Neural cell (in vitro differentiated cells): Measurements from ENCODE around the gene STK24. TPM values are rescaled to one million over a fixed set of nuclear protein-coding genes. Genes with fewer than 3 reads are reported as not detected.

Experiments
- H2AFZ ChIP-seq: fragments of 200-600, 300-800 bp; sonication (generic), shearing (Covaris generic); 2 replicates; pipeline ENCODE4 v1.6.0; 2014; ENCODE audit warnings: low read depth, mild to moderate bottlenecking, antibody characterized with exemption, low read length, moderate library complexity
- H3F3A ChIP-seq: fragments of 200-600 bp; shearing (Covaris generic); 2 replicates; pipeline ENCODE4 v1.6.1; 2016; ENCODE audit warnings: mild to moderate bottlenecking, moderate library complexity, mixed read lengths, antibody characterized with exemption, low read length; ENCODE audit not compliant: insufficient read depth, poor library complexity, severe bottlenecking
- H3K27ac ChIP-seq: fragments of 200-600, 300-800 bp; sonication (generic), shearing (Covaris generic); 2 replicates; pipeline ENCODE4 v1.5.1; 2014; ENCODE audit warnings: mild to moderate bottlenecking, low read length, moderate library complexity
- H3K27me3 ChIP-seq: fragments of 300-800, 200-600 bp; sonication (generic), shearing (Covaris generic); 2 replicates; pipeline ENCODE4 v1.6.0; 2014; ENCODE audit warnings: mild to moderate bottlenecking, low read depth, low read length, moderate library complexity; ENCODE audit not compliant: insufficient read depth
- H3K36me3 ChIP-seq: fragments of 300-800, 200-600 bp; sonication (generic), shearing (Covaris generic); 2 replicates; pipeline ENCODE4 v1.5.1; 2014; ENCODE audit warnings: mild to moderate bottlenecking, antibody characterized with exemption, low read length, moderate library complexity; ENCODE audit not compliant: insufficient read depth
- H3K4me2 ChIP-seq: fragments of 300-800, 200-600 bp; sonication (generic), shearing (Covaris generic); 2 replicates; pipeline ENCODE4 v1.6.0; 2014; ENCODE audit warnings: mild to moderate bottlenecking, low read length
- H3K4me3 ChIP-seq: fragments of 300-800, 200-600 bp; sonication (generic), shearing (Covaris generic); 2 replicates; pipeline ENCODE4 v1.5.1; 2014; ENCODE audit warnings: mild to moderate bottlenecking, low read length, moderate library complexity
- H3K79me2 ChIP-seq: fragments of 200-600 bp; shearing (Covaris generic); replicated peaks from 2 replicates; pipeline ENCODE4 v1.6.0; 2014; ENCODE audit warnings: mild to moderate bottlenecking, low read length, moderate library complexity; ENCODE audit not compliant: insufficient read depth
- H3K9ac ChIP-seq: fragments of 300-800, 200-600 bp; sonication (generic), shearing (Covaris generic); 2 replicates; pipeline ENCODE4 v1.6.1; 2016; ENCODE audit warnings: mild to moderate bottlenecking, low read length, mixed read lengths
- H3K9me2 ChIP-seq: fragments of 200-600 bp; shearing (Covaris generic); 2 replicates; pipeline ENCODE4 v1.6.1; 2016; ENCODE audit warnings: mild to moderate bottlenecking, low read length, mixed read lengths; ENCODE audit not compliant: insufficient read depth
- H3K9me3 ChIP-seq: fragments of 200-600, 300-800 bp; sonication (generic), shearing (Covaris generic); 2 replicates; pipeline ENCODE4 v1.6.1; 2016; ENCODE audit warnings: mild to moderate bottlenecking, mixed run types, low read length, moderate library complexity, mixed read lengths
- H4K20me1 ChIP-seq: fragments of 200-600 bp; shearing (Covaris generic); 2 replicates; pipeline ENCODE4 v1.6.1; 2016; ENCODE audit warnings: mild to moderate bottlenecking, mixed run types; ENCODE audit not compliant: insufficient read depth
- EP300 ChIP-seq: fragments of 450-650 bp; conservative IDR thresholded peaks from 2 replicates; pipeline ENCODE4 v1.6.1; 2014; ENCODE audit warnings: antibody characterized with exemption, mild to moderate bottlenecking, moderate library complexity; ENCODE audit not compliant: poor library complexity, severe bottlenecking
- EZH2 ChIP-seq: fragments of 200-600, 300-800 bp; shearing (Covaris generic), sonication (generic); IDR thresholded peaks from 2 replicates; pipeline ENCODE4 v1.6.1; 2014; ENCODE audit warnings: antibody characterized with exemption, low read length, borderline replicate concordance, mild to moderate bottlenecking; ENCODE audit not compliant: insufficient read depth, poor library complexity, severe bottlenecking
- MXI1 ChIP-seq: fragments of 450-650 bp; conservative IDR thresholded peaks from 2 replicates; pipeline ENCODE4 v1.6.1; 2014; ENCODE audit warnings: antibody characterized with exemption, mild to moderate bottlenecking; ENCODE audit not compliant: poor library complexity, severe bottlenecking
- POLR2AphosphoS5 ChIP-seq: IDR thresholded peaks from 2 replicates; pipeline ENCODE4 v1.6.1; 2012
- RAD21 ChIP-seq: fragments of 450-650 bp; conservative IDR thresholded peaks from 2 replicates; pipeline ENCODE4 v1.6.1; 2014; ENCODE audit warnings: antibody characterized with exemption, mild to moderate bottlenecking, moderate library complexity
- SMC3 ChIP-seq: fragments of 450-650 bp; conservative IDR thresholded peaks from 2 replicates; pipeline ENCODE4 v1.6.1; 2014; ENCODE audit warnings: antibody characterized with exemption, mild to moderate bottlenecking, moderate library complexity; ENCODE audit not compliant: poor library complexity
- TAF1 ChIP-seq: IDR thresholded peaks from 2 replicates; pipeline ENCODE4 v1.6.1; 2012; ENCODE audit warnings: low read depth
- polyA plus RNA-seq: library from polyadenylated mRNA; depleted of rRNA; stranded (reverse); fragments of >200 nt; gene quantifications from 2 replicates; pipeline ENCODE4 v1.2.3, GENCODE V29; 2014
- TF ChIP-seq, protein P1 (sequence below): fragments of 450-650 bp; IDR thresholded peaks from 2 replicates; pipeline ENCODE4 v1.5.1; 2014; ENCODE audit warnings: antibody characterized with exemption, mild to moderate bottlenecking, moderate library complexity; ENCODE audit not compliant: poor library complexity, severe bottlenecking
- TF ChIP-seq, protein P2 (sequence below): IDR thresholded peaks from 2 replicates; pipeline ENCODE4 v1.6.1; 2012; ENCODE audit warnings: borderline replicate concordance

STK24 gene
- polyA plus RNA-seq, 1 donor from 2014 or later: 66.0 TPM

DNA sequence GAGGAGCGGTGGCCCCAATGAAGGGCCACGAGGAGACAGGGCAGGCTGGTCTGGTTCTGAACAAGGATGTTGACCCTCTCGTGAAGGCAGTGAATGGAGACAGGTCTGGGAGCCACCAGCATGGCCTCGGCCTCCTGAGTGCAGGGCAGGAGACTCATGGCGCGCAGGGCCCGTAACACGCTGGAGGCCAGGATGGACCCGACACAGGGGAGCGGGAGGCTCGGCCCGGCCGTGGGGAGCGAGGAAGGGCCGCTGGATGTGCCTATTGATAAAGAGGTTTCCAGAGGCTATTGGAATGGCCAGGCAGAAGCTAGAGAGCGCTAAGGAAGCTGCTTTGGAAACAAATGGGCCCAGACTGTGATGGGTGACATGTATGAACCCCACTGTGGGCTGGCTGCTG lies 132.5 kb downstream of the STK24 start:
- Histone ChIP-seq H3K9me2 (no peaks in the 10 kb centered on the region), H3K9ac (no peak overlapping the region), H3K9me3 (no peaks in the 10 kb centered on the region), H3K4me2 (no peak overlapping the region), H3K36me3 (peaks cover 6% of the 10 kb centered on the region), H3F3A (no peaks in the 10 kb centered on the region), H3K4me3 (no peak overlapping the region), H3K27me3 (no peaks in the 10 kb centered on the region), H4K20me1 (no peaks in the 10 kb centered on the region), H3K79me2 (no peaks in the 10 kb centered on the region), H3K27ac (no peak overlapping the region), H2AFZ (no peak overlapping the region)
- TF ChIP-seq MXI1: no peak
- TF ChIP-seq EP300: no peak
- TF ChIP-seq TAF1: no peak

DNA sequence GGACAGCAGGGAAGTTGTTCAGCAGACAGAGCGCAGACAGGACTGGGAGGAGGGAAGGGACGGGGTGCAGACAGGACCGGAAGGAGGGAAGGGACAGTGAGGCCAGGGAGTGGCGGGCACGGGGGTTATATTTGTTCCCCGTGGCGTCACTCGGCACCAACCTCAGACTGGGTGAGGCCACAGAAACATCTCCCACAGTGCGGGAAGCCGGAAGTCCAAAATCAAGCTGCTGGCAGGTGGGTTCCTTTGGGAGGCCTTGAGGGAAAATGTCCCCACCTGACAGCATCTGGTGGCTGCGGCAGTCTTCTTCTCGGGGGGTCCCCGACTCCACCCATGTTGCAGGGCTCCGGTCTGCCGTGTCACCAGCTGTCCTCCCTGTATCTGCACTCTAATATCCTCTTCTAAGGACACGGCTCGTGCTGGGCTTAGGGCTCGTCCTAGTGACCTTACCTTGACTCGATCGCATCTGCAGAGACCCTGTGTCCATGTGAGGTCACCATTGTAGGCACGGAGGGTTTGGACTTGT lies 133.0 kb downstream of the STK24 start:
- no peaks in the 10 kb centered on the region for H3K9me2 ChIP-seq
- H3K27me3 ChIP-seq: no peaks in the 10 kb centered on the region
- H3K4me3 ChIP-seq: no peak overlapping the region
- TF ChIP-seq EZH2: no peak
- no peak for TF ChIP-seq TAF1
- TF ChIP-seq RAD21: no peak
- no peak for TF ChIP-seq MXI1
- no peaks in the 10 kb centered on the region for H3F3A ChIP-seq
- H3K79me2 ChIP-seq: no peaks in the 10 kb centered on the region
- no peak overlapping the region for H3K4me2 ChIP-seq
- H2AFZ ChIP-seq: no peak overlapping the region
- H3K9me3 ChIP-seq: no peaks in the 10 kb centered on the region
- no peak overlapping the region for H3K9ac ChIP-seq
- no peaks in the 10 kb centered on the region for H4K20me1 ChIP-seq
- no peak overlapping the region for H3K27ac ChIP-seq
- H3K36me3 ChIP-seq: peaks cover 6% of the 10 kb centered on the region

DNA sequence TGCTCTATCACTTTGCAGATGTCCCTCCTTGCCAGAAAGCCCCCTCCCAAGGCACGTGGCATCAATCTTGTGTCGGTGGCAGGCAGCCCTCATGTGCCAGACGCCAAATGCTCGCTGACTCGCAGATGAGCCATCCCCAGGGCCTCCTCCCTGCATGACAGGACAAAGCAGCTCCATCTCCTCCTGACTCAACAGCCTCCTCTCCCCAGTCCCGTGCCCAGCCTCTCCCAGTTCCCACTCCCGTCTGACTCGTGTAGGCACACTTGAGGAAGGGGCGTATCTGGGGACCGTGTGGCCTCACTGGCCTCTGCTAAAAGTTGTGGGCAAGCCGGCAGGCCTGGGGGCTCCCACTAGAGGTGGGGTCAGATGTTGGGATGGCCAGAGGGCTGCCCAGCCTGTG lies 133.6 kb downstream of the STK24 start:
- H3K4me3 ChIP-seq: no peak overlapping the region
- no peak overlapping the region for H3K9ac ChIP-seq
- TF ChIP-seq, protein P1, sequence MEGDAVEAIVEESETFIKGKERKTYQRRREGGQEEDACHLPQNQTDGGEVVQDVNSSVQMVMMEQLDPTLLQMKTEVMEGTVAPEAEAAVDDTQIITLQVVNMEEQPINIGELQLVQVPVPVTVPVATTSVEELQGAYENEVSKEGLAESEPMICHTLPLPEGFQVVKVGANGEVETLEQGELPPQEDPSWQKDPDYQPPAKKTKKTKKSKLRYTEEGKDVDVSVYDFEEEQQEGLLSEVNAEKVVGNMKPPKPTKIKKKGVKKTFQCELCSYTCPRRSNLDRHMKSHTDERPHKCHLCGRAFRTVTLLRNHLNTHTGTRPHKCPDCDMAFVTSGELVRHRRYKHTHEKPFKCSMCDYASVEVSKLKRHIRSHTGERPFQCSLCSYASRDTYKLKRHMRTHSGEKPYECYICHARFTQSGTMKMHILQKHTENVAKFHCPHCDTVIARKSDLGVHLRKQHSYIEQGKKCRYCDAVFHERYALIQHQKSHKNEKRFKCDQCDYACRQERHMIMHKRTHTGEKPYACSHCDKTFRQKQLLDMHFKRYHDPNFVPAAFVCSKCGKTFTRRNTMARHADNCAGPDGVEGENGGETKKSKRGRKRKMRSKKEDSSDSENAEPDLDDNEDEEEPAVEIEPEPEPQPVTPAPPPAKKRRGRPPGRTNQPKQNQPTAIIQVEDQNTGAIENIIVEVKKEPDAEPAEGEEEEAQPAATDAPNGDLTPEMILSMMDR: no peak
- TF ChIP-seq POLR2AphosphoS5: no peak
- TF ChIP-seq EZH2: no peak
- TF ChIP-seq RAD21: no peak
- TF ChIP-seq, protein P2, sequence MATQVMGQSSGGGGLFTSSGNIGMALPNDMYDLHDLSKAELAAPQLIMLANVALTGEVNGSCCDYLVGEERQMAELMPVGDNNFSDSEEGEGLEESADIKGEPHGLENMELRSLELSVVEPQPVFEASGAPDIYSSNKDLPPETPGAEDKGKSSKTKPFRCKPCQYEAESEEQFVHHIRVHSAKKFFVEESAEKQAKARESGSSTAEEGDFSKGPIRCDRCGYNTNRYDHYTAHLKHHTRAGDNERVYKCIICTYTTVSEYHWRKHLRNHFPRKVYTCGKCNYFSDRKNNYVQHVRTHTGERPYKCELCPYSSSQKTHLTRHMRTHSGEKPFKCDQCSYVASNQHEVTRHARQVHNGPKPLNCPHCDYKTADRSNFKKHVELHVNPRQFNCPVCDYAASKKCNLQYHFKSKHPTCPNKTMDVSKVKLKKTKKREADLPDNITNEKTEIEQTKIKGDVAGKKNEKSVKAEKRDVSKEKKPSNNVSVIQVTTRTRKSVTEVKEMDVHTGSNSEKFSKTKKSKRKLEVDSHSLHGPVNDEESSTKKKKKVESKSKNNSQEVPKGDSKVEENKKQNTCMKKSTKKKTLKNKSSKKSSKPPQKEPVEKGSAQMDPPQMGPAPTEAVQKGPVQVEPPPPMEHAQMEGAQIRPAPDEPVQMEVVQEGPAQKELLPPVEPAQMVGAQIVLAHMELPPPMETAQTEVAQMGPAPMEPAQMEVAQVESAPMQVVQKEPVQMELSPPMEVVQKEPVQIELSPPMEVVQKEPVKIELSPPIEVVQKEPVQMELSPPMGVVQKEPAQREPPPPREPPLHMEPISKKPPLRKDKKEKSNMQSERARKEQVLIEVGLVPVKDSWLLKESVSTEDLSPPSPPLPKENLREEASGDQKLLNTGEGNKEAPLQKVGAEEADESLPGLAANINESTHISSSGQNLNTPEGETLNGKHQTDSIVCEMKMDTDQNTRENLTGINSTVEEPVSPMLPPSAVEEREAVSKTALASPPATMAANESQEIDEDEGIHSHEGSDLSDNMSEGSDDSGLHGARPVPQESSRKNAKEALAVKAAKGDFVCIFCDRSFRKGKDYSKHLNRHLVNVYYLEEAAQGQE: no peak
- no peak for TF ChIP-seq EP300
- TF ChIP-seq MXI1: no peak
- TF ChIP-seq TAF1: no peak
- no peak for TF ChIP-seq SMC3
- no peak overlapping the region for H2AFZ ChIP-seq
- H3K36me3 ChIP-seq: peaks cover 6% of the 10 kb centered on the region
- no peak overlapping the region for H3K4me2 ChIP-seq
- no peaks in the 10 kb centered on the region for H3K9me2 ChIP-seq
- H4K20me1 ChIP-seq: no peaks in the 10 kb centered on the region
- no peaks in the 10 kb centered on the region for H3K9me3 ChIP-seq
- H3K27me3 ChIP-seq: no peaks in the 10 kb centered on the region
- no peaks in the 10 kb centered on the region for H3F3A ChIP-seq
- no peak overlapping the region for H3K27ac ChIP-seq
- no peaks in the 10 kb centered on the region for H3K79me2 ChIP-seq
